Activated CD8-positive, alpha-beta T cell treated with anti-CD3 and anti-CD28 coated beads for 36 hours (primary cell): Measurements from ENCODE around the gene ADD1. TPM values are rescaled to one million over a fixed set of nuclear protein-coding genes. Genes with fewer than 3 reads are reported as not detected.
"Not testable (repeated sequence)": the region's sequence is repeated elsewhere in the genome, so short reads cannot be mapped to it uniquely, and the experiment has no call there.

ENCODE experiments used
- ATAC-seq: fragments of 200-7000 bp; cut with Tn5 transposase; one replicate; pipeline ENCODE4 v1.10.0; 2021; ENCODE audit warnings: mild to moderate bottlenecking, moderate library complexity
- CTCF ChIA-PET: fragments of 350-600 bp; sonication (Branson Sonifier 250); formaldehyde crosslinking; loops from one replicate; lab custom pipeline; 2021; ENCODE audit warnings: antibody characterized with exemption; lab: Charles Lee
- POLR2A ChIA-PET: fragments of 350-600 bp; sonication (Branson Sonifier 250); formaldehyde crosslinking; loops from one replicate; lab custom pipeline; 2021; ENCODE audit warnings: antibody characterized with exemption; lab: Charles Lee
- DNase-seq: peaks from one replicate; pipeline ENCODE4 v3.0.0-alpha.2; 2020
- H3K27ac Mint-ChIP-seq: one replicate; pipeline ENCODE4 v1.8.0; 2021; ENCODE audit warnings: mild to moderate bottlenecking, mixed read lengths
- H3K27me3 Mint-ChIP-seq: one replicate; pipeline ENCODE4 v1.8.0; 2021; ENCODE audit warnings: mixed read lengths
- H3K36me3 Mint-ChIP-seq: one replicate; pipeline ENCODE4 v1.8.0; 2021; ENCODE audit warnings: low read depth, mixed read lengths
- H3K4me1 Mint-ChIP-seq: one replicate; pipeline ENCODE4 v1.8.0; 2021; ENCODE audit warnings: low read depth, mixed read lengths
- H3K4me3 Mint-ChIP-seq: one replicate; pipeline ENCODE4 v1.8.0; 2021; ENCODE audit warnings: mild to moderate bottlenecking, moderate library complexity, mixed read lengths
- H3K9me3 Mint-ChIP-seq: one replicate; pipeline ENCODE4 v1.8.0; 2021; ENCODE audit warnings: mixed read lengths
- CTCF ChIP-seq: fragments of 200-600 bp; IDR thresholded peaks from one replicate; pipeline ENCODE4 v1.8.0; 2022; ENCODE audit warnings: antibody characterized with exemption, mild to moderate bottlenecking
- intact Hi-C: fragments of 100-400 bp; cut with micrococcal nuclease; formaldehyde crosslinking; loops from one replicate; pipeline ENCODE4 v1.10.0; 2022
- total RNA-seq, 2 experiments: library from RNA; stranded (reverse); gene quantifications; one replicate each; pipeline ENCODE4 v1.2.3, GENCODE V29; 2021

ADD1 gene
- total RNA-seq, 2 experiments from 2014 or later: 149 to 154 TPM

- Mint-ChIP-seq H3K27ac (peak overlapping the region; percentile 65), H3K4me3 (no peak overlapping the region), H3K9me3 (no peaks in the 10 kb centered on the region), H3K36me3 (peaks cover 65% of the 10 kb centered on the region), H3K27me3 (no peaks in the 10 kb centered on the region), H3K4me1 (peaks cover 63% of the 10 kb centered on the region)
- no peak for ATAC-seq
- CTCF ChIA-PET: no interaction called here
- intact Hi-C loops: no loop called here
- POLR2A ChIA-PET: interaction anchor here (1.0 to 1.8 kb wide), 3 partner anchors 11 to 213 kb away, joined by 3 to 6 read pairs (median 4); no protein-coding TSS in a partner anchor
- TF ChIP-seq CTCF: no peak
- no peak for DNase-seq
Observed at GRCh38 chr4:2958446-2958845, 114.8 kb downstream of the ADD1 start.

- POLR2A ChIA-PET: not testable (repeated sequence)
- peaks cover 56% of the 10 kb centered on the region for H3K4me1 Mint-ChIP-seq
Observed at GRCh38 chr4:2960450-2960849, 116.8 kb downstream of the ADD1 start.

GRCh38 chr4:2961421-2961810 lies 117.8 kb downstream of the ADD1 start:
- POLR2A ChIA-PET: interaction anchor here (0.9 to 2.2 kb wide), 6 partner anchors 15 to 81 kb away, joined by 3 to 30 read pairs (median 6); no protein-coding TSS in a partner anchor
- DNase-seq (peak; percentile 71), ATAC-seq (peak; percentile 6)
- Mint-ChIP-seq H3K27ac (peak overlapping the region; percentile 94), H3K4me3 (peak overlapping the region; percentile 83), H3K9me3 (no peaks in the 10 kb centered on the region), H3K36me3 (peaks cover 39% of the 10 kb centered on the region), H3K4me1 (peaks cover 46% of the 10 kb centered on the region), H3K27me3 (no peaks in the 10 kb centered on the region)
- CTCF ChIA-PET: interaction anchor here (0.6 to 1.9 kb wide), 4 partner anchors 12 to 80 kb away, joined by 3 to 6 read pairs (median 4); no protein-coding TSS in a partner anchor
- intact Hi-C loops: no loop called here
- TF ChIP-seq CTCF: no peak

More at GRCh38 chr4:2960450-2960849, 116.8 kb downstream of the ADD1 start:
- DNase-seq, intact Hi-C loops, H3K9me3 Mint-ChIP-seq, CTCF ChIA-PET, ATAC-seq, H3K27me3 Mint-ChIP-seq, H3K27ac Mint-ChIP-seq: not testable (repeated sequence)
- Mint-ChIP-seq H3K4me3 (peak overlapping the region; percentile 19), H3K36me3 (peaks cover 48% of the 10 kb centered on the region)

GRCh38 chr4:2961811-2962441 lies 118.3 kb downstream of the ADD1 start:
- ChIA-PET CTCF (interaction anchor here (0.6 to 1.9 kb wide), 6 partner anchors 12 to 198 kb away, joined by 3 to 6 read pairs (median 4); no protein-coding TSS in a partner anchor), POLR2A (interaction anchor here (0.6 to 2.2 kb wide), 14 partner anchors 7 to 494 kb away, joined by 3 to 30 read pairs (median 4); partner anchors contain the start of genes HTT and RNF4)
- H3K9me3 Mint-ChIP-seq: no peaks in the 10 kb centered on the region
- peak overlapping the region; percentile 94 for H3K27ac Mint-ChIP-seq
- no peaks in the 10 kb centered on the region for H3K27me3 Mint-ChIP-seq
- peak; percentile 16 for TF ChIP-seq CTCF
- H3K36me3 Mint-ChIP-seq: peaks cover 34% of the 10 kb centered on the region
- peak overlapping the region; percentile 83 for H3K4me3 Mint-ChIP-seq
- peak; percentile 49 for ATAC-seq
- peaks cover 43% of the 10 kb centered on the region for H3K4me1 Mint-ChIP-seq
- DNase-seq: peak; percentile 87
- intact Hi-C loops: loop anchor here (2.0 kb wide), 1 partner anchor 25 kb away; no protein-coding TSS in a partner anchor

GRCh38 chr4:2962614-2963174 lies 119.0 kb downstream of the ADD1 start:
- ATAC-seq (peak; percentile 24), DNase-seq (no peak)
- Mint-ChIP-seq H3K27me3 (no peaks in the 10 kb centered on the region), H3K4me1 (peaks cover 39% of the 10 kb centered on the region), H3K36me3 (peaks cover 28% of the 10 kb centered on the region), H3K27ac (peak overlapping the region; percentile 94), H3K9me3 (no peaks in the 10 kb centered on the region), H3K4me3 (peak overlapping the region; percentile 83)
- TF ChIP-seq CTCF: no peak
- CTCF ChIA-PET: interaction anchor here (0.6 to 1.9 kb wide), 7 partner anchors 13 to 206 kb away, joined by 3 to 18 read pairs (median 3); partner anchors contain the start of gene TNIP2
- POLR2A ChIA-PET: interaction anchor here (0.6 to 2.2 kb wide), 13 partner anchors 8 to 494 kb away, joined by 3 to 30 read pairs (median 5); partner anchors contain the start of genes HTT and RNF4
- intact Hi-C loops: loop anchor here (2.0 kb wide), 1 partner anchor 26 kb away; no protein-coding TSS in a partner anchor
